Spleen (tissue), 11 donors: ENCODE measurements around the gene GNAO1. TPM values are rescaled to one million over a fixed set of nuclear protein-coding genes. Genes with fewer than 3 reads are reported as not detected.

Source experiments
- DNase-seq: peaks from one replicate; pipeline ENCODE4 v3.0.0-alpha.2; 2020
- H3K27ac ChIP-seq, 8 donors: fragments of 200-600 bp; sonication (generic) in 7 of 8; 1 replicate in 4 of 8; 2 replicates in 4 of 8; pipeline versions ENCODE4 v1.5.0 to v1.8.0; 2016 to 2021; ENCODE audit warnings: inconsistent platforms in 4 of 8, mild to moderate bottlenecking in 4 of 8, moderate library complexity in 1 of 8
- H3K27me3 ChIP-seq, 7 donors: fragments of 200-600 bp; sonication (generic) in 6 of 7; replicated peaks in 1 of 7; 1 replicate in 4 of 7; 2 replicates in 3 of 7; pipeline versions ENCODE4 v1.5.0 to v1.8.0; 2016 to 2021; ENCODE audit warnings: inconsistent platforms in 3 of 7, mild to moderate bottlenecking in 1 of 7
- H3K36me3 ChIP-seq, 6 donors: fragments of 200-600 bp; sonication (generic) in 5 of 6; 1 replicate in 4 of 6; 2 replicates in 2 of 6; pipeline versions ENCODE4 v1.5.0 to v1.8.0; 2016 to 2021; ENCODE audit warnings: inconsistent platforms in 2 of 6
- H3K4me1 ChIP-seq, 6 donors: fragments of 200-600 bp; sonication (generic) in 5 of 6; 1 replicate in 3 of 6; 2 replicates in 3 of 6; pipeline versions ENCODE4 v1.5.0 to v1.8.0; 2016 to 2021; ENCODE audit warnings: inconsistent platforms in 3 of 6
- H3K4me3 ChIP-seq, 8 donors: fragments of 200-600 bp; sonication (generic) in 7 of 8; 1 replicate in 4 of 8; 2 replicates in 4 of 8; pipeline versions ENCODE4 v1.5.0 to v1.8.0; 2016 to 2021; ENCODE audit warnings: inconsistent platforms in 4 of 8, mild to moderate bottlenecking in 4 of 8, moderate library complexity in 2 of 8
- H3K9me3 ChIP-seq, 8 donors: fragments of 200-600 bp; sonication (generic) in 7 of 8; 1 replicate in 4 of 8; 2 replicates in 4 of 8; pipeline versions ENCODE4 v1.5.0 to v1.8.0; 2016 to 2021; ENCODE audit warnings: inconsistent platforms in 4 of 8
- CTCF ChIP-seq, 11 experiments: fragments of 200-600 bp in 7 of 11; fragments of 450-650 bp in 4 of 11; sonication (generic) in 4 of 11; IDR thresholded peaks in 8 of 11; conservative IDR thresholded peaks in 3 of 11; 1 replicate in 7 of 11; 2 replicates in 4 of 11; pipeline versions ENCODE4 v1.4.0 to v1.8.0; 2016 to 2021; ENCODE audit warnings: antibody characterized with exemption in 11 of 11, inconsistent platforms in 4 of 11, mild to moderate bottlenecking in 1 of 11
- POLR2A ChIP-seq, 3 donors: fragments of 450-650 bp; IDR thresholded peaks; one replicate each; pipeline ENCODE4 v1.5.1; 2017; ENCODE audit warnings: antibody characterized with exemption in 3 of 3, mild to moderate bottlenecking in 1 of 3
- POLR2AphosphoS5 ChIP-seq, 3 donors: sonication (generic); formaldehyde crosslinking; IDR thresholded peaks; one replicate each; pipeline ENCODE4 v1.5.1; 2017; ENCODE audit warnings: antibody characterized with exemption in 3 of 3
- WGBS, 5 donors: extraction: QIAGEN DNeasy Blood & Tissue Kit in 3 of 5; methylation state at CpG; one replicate each; pipeline versions ENCODE4 v1.1.5 to v1.1.7; 2013 to 2018; 5-methylcytosine and 5-hydroxymethylcytosine counted together
- intact Hi-C: fragments of 100-400 bp; cut with DNase I; formaldehyde crosslinking; loops from one replicate; pipeline ENCODE4 v1.15.0; 2023; ENCODE audit warnings: low total_unique reads
- polyA plus RNA-seq, 3 donors: library from polyadenylated mRNA; stranded (reverse); fragments of 200-250 nt; gene quantifications; one replicate each; pipeline ENCODE4 v1.2.1, GENCODE V29; 2013
- total RNA-seq, 7 donors: library from RNA; depleted of rRNA in 3 of 7; stranded (reverse); fragments of >200 nt in 3 of 7; fragmentation: NEBNext Ultra II Directional in 4 of 7; extraction: Animal tissue kit (Norgen Biotek cat#: 25700) in 4 of 7; gene quantifications; one replicate each; pipeline versions ENCODE4 v1.1.0 to v1.2.1, GENCODE V29; 2016 to 2021
- donor health status: healthy with polysubstance abuse.
- donor health status: DM: no; HTN: no; CAD: no; lungs with moderate emphysema.
- donor health status: DM: no; HTN: no; CAD: no.
- donor health status: Bipolar disorder and iron deficiency.
- donor health status: healthy.
- donor health status: DM: no; HTN: no; CAD: no.
- donor health status: DM: yes; HTN: yes; CAD: no.

The GNAO1 gene
- total and polyA plus RNA-seq, 10 donors: 0.32 to 7.9 (median 4.7) TPM

- no peak overlapping the region for H3K4me3 ChIP-seq
- TF ChIP-seq POLR2AphosphoS5 (IDR thresholded peaks at IDR 0.05) (no peak), CTCF (IDR thresholded peaks at IDR 0.05 in 8 of 11, conservative IDR thresholded peaks at IDR 0.05 in 3 of 11) (no peak), POLR2A (IDR thresholded peaks at IDR 0.05) (no peak)
- no peak for DNase-seq
- H3K36me3 ChIP-seq: no peaks in the 10 kb centered on the region
- no peaks in the 10 kb centered on the region for H3K9me3 ChIP-seq
- H3K27ac ChIP-seq: no peak overlapping the region
- H3K27me3 ChIP-seq: no peaks in the 10 kb centered on the region
- intact Hi-C loops: no loop called here
- no peaks in the 10 kb centered on the region for H3K4me1 ChIP-seq
- 88 to 94% (median 90%) methylated on average over 17 to 22 of the region's 22 CpGs for WGBS, 5 donors
Observed at GRCh38 chr16:56328276-56329022, 137.2 kb downstream of the GNAO1 start.

GRCh38 chr16:56329887-56330286 is 138.6 kb downstream of the GNAO1 start:
- Histone ChIP-seq H3K27me3 (no peaks in the 10 kb centered on the region), H3K27ac (no peak overlapping the region), H3K36me3 (no peaks in the 10 kb centered on the region), H3K4me1 (no peaks in the 10 kb centered on the region), H3K9me3 (no peaks in the 10 kb centered on the region), H3K4me3 (no peak overlapping the region)
- no peak for DNase-seq
- TF ChIP-seq POLR2AphosphoS5 (IDR thresholded peaks at IDR 0.05) (no peak), CTCF (IDR thresholded peaks at IDR 0.05 in 8 of 11, conservative IDR thresholded peaks at IDR 0.05 in 3 of 11) (no peak), POLR2A (IDR thresholded peaks at IDR 0.05) (no peak)
- intact Hi-C loops: no loop called here
- 85 to 90% (median 89%) methylated on average over 9 of the region's 9 CpGs for WGBS, 5 donors

GRCh38 chr16:56330476-56330875 is 139.2 kb downstream of the GNAO1 start:
- intact Hi-C loops: no loop called here
- WGBS, 5 donors: 73 to 85% (median 78%) methylated on average over 4 of the region's 4 CpGs

More at GRCh38 chr16:56330476-56330875, 139.2 kb downstream of the GNAO1 start:
- H3K4me1 ChIP-seq: no peaks in the 10 kb centered on the region
- H3K27me3 ChIP-seq: no peaks in the 10 kb centered on the region
- H3K9me3 ChIP-seq: no peaks in the 10 kb centered on the region
- no peak overlapping the region for H3K4me3 ChIP-seq
- no peak overlapping the region for H3K27ac ChIP-seq
- no peaks in the 10 kb centered on the region for H3K36me3 ChIP-seq
- TF ChIP-seq CTCF (IDR thresholded peaks at IDR 0.05 in 8 of 11, conservative IDR thresholded peaks at IDR 0.05 in 3 of 11): no peak
- no peak for TF ChIP-seq POLR2A (IDR thresholded peaks at IDR 0.05)
- TF ChIP-seq POLR2AphosphoS5 (IDR thresholded peaks at IDR 0.05): no peak
- no peak for DNase-seq
